Astrocyte (in vitro differentiated cells and primary cell): Measurements from ENCODE around the gene ABCA6. TPM values are rescaled to one million over a fixed set of nuclear protein-coding genes. Genes with fewer than 3 reads are reported as not detected.
"Not testable (repeated sequence)": the region's sequence is repeated elsewhere in the genome, so short reads cannot be mapped to it uniquely, and the experiment has no call there.

ENCODE experiments used
- DNase-seq: peaks from one replicate; pipeline ENCODE4 v3.0.0-alpha.2; 2010; ENCODE audit warnings: low read depth
- FAIRE-seq: peaks from 2 replicates; lab custom pipeline; 2011; peaks lifted over from hg19 to GRCh38; lab: Jason Lieb, UNC
- H2AFZ ChIP-seq: 2 replicates; pipeline ENCODE4 v1.6.0; 2012; ENCODE audit warnings: low read depth, low read length, inconsistent platforms
- H3K27ac ChIP-seq: 2 replicates; pipeline ENCODE4 v1.5.1; 2011; ENCODE audit warnings: low read depth, low read length, inconsistent platforms
- H3K27me3 ChIP-seq: 2 replicates; pipeline ENCODE4 v1.6.0; 2011; ENCODE audit warnings: low read length, inconsistent platforms; ENCODE audit not compliant: insufficient read depth
- H3K36me3 ChIP-seq: 2 replicates; pipeline ENCODE4 v1.5.1; 2011; ENCODE audit warnings: low read length, inconsistent platforms; ENCODE audit not compliant: insufficient read depth
- H3K4me1 ChIP-seq: 2 replicates; pipeline ENCODE4 v1.5.1; 2011; ENCODE audit warnings: low read length, inconsistent platforms; ENCODE audit not compliant: insufficient read depth
- H3K4me2 ChIP-seq: 2 replicates; pipeline ENCODE4 v1.6.0; 2012; ENCODE audit warnings: low read length, inconsistent platforms
- H3K4me3 ChIP-seq: 2 replicates; pipeline ENCODE4 v1.5.1; 2011; ENCODE audit warnings: low read depth, mild to moderate bottlenecking, low read length, inconsistent platforms; ENCODE audit not compliant: insufficient read depth
- H3K79me2 ChIP-seq: 2 replicates; pipeline ENCODE4 v1.6.0; 2012; ENCODE audit warnings: mild to moderate bottlenecking, low read length, inconsistent platforms; ENCODE audit not compliant: insufficient read depth
- H3K9ac ChIP-seq: 2 replicates; pipeline ENCODE4 v1.6.0; 2012; ENCODE audit warnings: mild to moderate bottlenecking, low read length, inconsistent platforms
- H3K9me3 ChIP-seq: 2 replicates; pipeline ENCODE4 v1.5.1; 2012; ENCODE audit warnings: low read depth, mild to moderate bottlenecking, low read length, inconsistent platforms; ENCODE audit not compliant: insufficient read depth
- H4K20me1 ChIP-seq: 2 replicates; pipeline ENCODE4 v1.6.0; 2012; ENCODE audit warnings: low read length, inconsistent platforms; ENCODE audit not compliant: insufficient read depth
- H3K27ac Mint-ChIP-seq: one replicate; pipeline ENCODE4 v1.8.0; 2021; ENCODE audit warnings: mild to moderate bottlenecking, mixed read lengths; ENCODE audit not compliant: unreplicated experiment
- H3K27me3 Mint-ChIP-seq: one replicate; pipeline ENCODE4 v1.8.0; 2021; ENCODE audit warnings: low read depth, mixed read lengths; ENCODE audit not compliant: unreplicated experiment
- H3K36me3 Mint-ChIP-seq: one replicate; pipeline ENCODE4 v1.8.0; 2021; ENCODE audit warnings: low read depth, mixed read lengths; ENCODE audit not compliant: unreplicated experiment
- H3K4me1 Mint-ChIP-seq: one replicate; pipeline ENCODE4 v1.8.0; 2021; ENCODE audit warnings: low read depth, mixed read lengths; ENCODE audit not compliant: unreplicated experiment
- H3K4me3 Mint-ChIP-seq: one replicate; pipeline ENCODE4 v1.8.0; 2021; ENCODE audit warnings: mild to moderate bottlenecking, moderate library complexity, mixed read lengths; ENCODE audit not compliant: unreplicated experiment
- H3K9me3 Mint-ChIP-seq: one replicate; pipeline ENCODE4 v1.8.0; 2021; ENCODE audit warnings: mild to moderate bottlenecking, mixed read lengths; ENCODE audit not compliant: unreplicated experiment
- CTCF ChIP-seq: IDR thresholded peaks from 2 replicates; pipeline ENCODE4 v1.5.1; 2011; ENCODE audit warnings: low read depth, mild to moderate bottlenecking, inconsistent platforms, low read length, moderate library complexity; ENCODE audit not compliant: insufficient read depth
- EZH2 ChIP-seq: IDR thresholded peaks from 2 replicates; pipeline ENCODE4 v1.6.1; 2012; ENCODE audit warnings: mild to moderate bottlenecking, low read length, inconsistent platforms; ENCODE audit not compliant: insufficient read depth
- total RNA-seq: library from RNA; stranded (reverse); gene quantifications from 2 replicates; pipeline ENCODE4 v1.2.1, GENCODE V29; 2021

The ABCA6 gene
- total RNA-seq, 1 donor from 2014 or later = not detected

GRCh38 chr17:69078864-69079263 is 62.8 kb downstream of the ABCA6 start:
- no peak overlapping the region for H3K27ac ChIP-seq
- H3K9me3 ChIP-seq = peaks cover 4% of the 10 kb centered on the region
- H3K4me2 ChIP-seq = no peak overlapping the region
- H3K36me3 ChIP-seq = no peaks in the 10 kb centered on the region
- no peak overlapping the region for H2AFZ ChIP-seq
- no peaks in the 10 kb centered on the region for H3K27me3 ChIP-seq
- Mint-ChIP-seq H3K9me3 (peaks cover 3% of the 10 kb centered on the region), H3K4me1 (no peaks in the 10 kb centered on the region), H3K4me3 (no peak overlapping the region), H3K27ac (no peak overlapping the region), H3K36me3 (no peaks in the 10 kb centered on the region), H3K27me3 (no peaks in the 10 kb centered on the region)
- H3K4me1 ChIP-seq = no peaks in the 10 kb centered on the region
- no peaks in the 10 kb centered on the region for H4K20me1 ChIP-seq
- no peak overlapping the region for H3K4me3 ChIP-seq
- no peak for FAIRE-seq
- H3K79me2 ChIP-seq = no peaks in the 10 kb centered on the region
- DNase-seq = no peak
- H3K9ac ChIP-seq = no peak overlapping the region
- TF ChIP-seq EZH2 (no peak), CTCF (no peak)

- Mint-ChIP-seq H3K9me3 (peaks cover 3% of the 10 kb centered on the region), H3K27ac (no peak overlapping the region), H3K36me3 (no peaks in the 10 kb centered on the region), H3K4me3 (no peak overlapping the region), H3K27me3 (no peaks in the 10 kb centered on the region), H3K4me1 (no peaks in the 10 kb centered on the region)
- Histone ChIP-seq H2AFZ (no peak overlapping the region), H4K20me1 (no peaks in the 10 kb centered on the region), H3K79me2 (no peaks in the 10 kb centered on the region), H3K27ac (no peak overlapping the region), H3K9me3 (no peaks in the 10 kb centered on the region), H3K27me3 (no peaks in the 10 kb centered on the region), H3K9ac (no peak overlapping the region), H3K36me3 (no peaks in the 10 kb centered on the region), H3K4me3 (no peak overlapping the region), H3K4me1 (no peaks in the 10 kb centered on the region), H3K4me2 (no peak overlapping the region)
- FAIRE-seq (no peak), DNase-seq (no peak)
- TF ChIP-seq EZH2 = no peak
- no peak for TF ChIP-seq CTCF
Measured at GRCh38 chr17:69075823-69076222, 65.9 kb downstream of the ABCA6 start.

- not testable (repeated sequence) for H3K4me1 Mint-ChIP-seq, H2AFZ ChIP-seq, H3K4me3 Mint-ChIP-seq, H3K27ac Mint-ChIP-seq, H3K36me3 Mint-ChIP-seq, H3K27ac ChIP-seq, FAIRE-seq, H3K4me2 ChIP-seq, H4K20me1 ChIP-seq, H3K4me1 ChIP-seq, H3K9ac ChIP-seq, H3K27me3 ChIP-seq, DNase-seq, H3K9me3 Mint-ChIP-seq, H3K36me3 ChIP-seq, H3K9me3 ChIP-seq, H3K79me2 ChIP-seq, H3K27me3 Mint-ChIP-seq, H3K4me3 ChIP-seq
Measured at GRCh38 chr17:69073392-69073791, 68.3 kb downstream of the ABCA6 start.

GRCh38 chr17:69072803-69073256 is 68.9 kb downstream of the ABCA6 start:
- not testable (repeated sequence) for H3K79me2 ChIP-seq, H3K4me2 ChIP-seq, H3K27ac Mint-ChIP-seq, H3K4me1 Mint-ChIP-seq, H3K27ac ChIP-seq, DNase-seq, H3K9me3 ChIP-seq, H3K4me3 Mint-ChIP-seq, H4K20me1 ChIP-seq, H2AFZ ChIP-seq, H3K4me3 ChIP-seq, H3K27me3 ChIP-seq, H3K36me3 Mint-ChIP-seq, H3K27me3 Mint-ChIP-seq, H3K4me1 ChIP-seq, H3K9ac ChIP-seq, FAIRE-seq, H3K36me3 ChIP-seq, H3K9me3 Mint-ChIP-seq

GRCh38 chr17:69071233-69071586 is 70.5 kb downstream of the ABCA6 start:
- H3K9ac ChIP-seq, H3K27me3 ChIP-seq, H3K27ac Mint-ChIP-seq, DNase-seq, H3K4me3 Mint-ChIP-seq, H3K79me2 ChIP-seq, H3K4me2 ChIP-seq, H2AFZ ChIP-seq, H3K9me3 ChIP-seq, H4K20me1 ChIP-seq, H3K4me1 Mint-ChIP-seq, H3K27me3 Mint-ChIP-seq, FAIRE-seq, H3K36me3 ChIP-seq, H3K4me3 ChIP-seq, H3K27ac ChIP-seq, H3K9me3 Mint-ChIP-seq, H3K36me3 Mint-ChIP-seq, H3K4me1 ChIP-seq: not testable (repeated sequence)
